Smooth muscle cell (in vitro differentiated cells): ENCODE data around the gene LKAAEAR1. TPM values are rescaled to one million over a fixed set of nuclear protein-coding genes. Genes with fewer than 3 reads are reported as not detected.
A peak's percentile ranks its signal among the peaks of the same experiment; 100 is the strongest.

Experiments used
- DNase-seq: peaks from one replicate; lab custom pipeline; 2025; ENCODE audit not compliant: unreplicated experiment; lab: John Stamatoyannopoulos, UW
- H2AFZ ChIP-seq: fragments of 200-600 bp; sonication (generic); 2 replicates; pipeline ENCODE4 v1.6.0; 2016; ENCODE audit warnings: antibody characterized with exemption, low read depth, mild to moderate bottlenecking
- H3F3A ChIP-seq: fragments of 200-600 bp; sonication (generic); 2 replicates; pipeline ENCODE4 v1.6.0; 2017; ENCODE audit warnings: antibody characterized with exemption, low read depth
- H3K27ac ChIP-seq: fragments of 200-600 bp; sonication (generic); 2 replicates; pipeline ENCODE4 v1.5.1; 2016; ENCODE audit warnings: low read depth, mild to moderate bottlenecking
- H3K27me3 ChIP-seq: fragments of 200-600 bp; sonication (generic); 2 replicates; pipeline ENCODE4 v1.6.1; 2016; ENCODE audit warnings: low read depth, mild to moderate bottlenecking
- H3K36me3 ChIP-seq: fragments of 200-600 bp; sonication (generic); 2 replicates; pipeline ENCODE4 v1.5.1; 2016; ENCODE audit warnings: low read depth
- H3K4me1 ChIP-seq: fragments of 200-600 bp; sonication (generic); 2 replicates; pipeline ENCODE4 v1.5.1; 2016; ENCODE audit warnings: low read depth
- H3K4me2 ChIP-seq: fragments of 200-600 bp; sonication (generic); 2 replicates; pipeline ENCODE4 v1.6.0; 2016; ENCODE audit warnings: mild to moderate bottlenecking
- H3K4me3 ChIP-seq: fragments of 200-600 bp; sonication (generic); 2 replicates; pipeline ENCODE4 v1.5.1; 2016; ENCODE audit warnings: mild to moderate bottlenecking
- H3K79me2 ChIP-seq: fragments of 200-600 bp; sonication (generic); 2 replicates; pipeline ENCODE4 v1.6.0; 2016; ENCODE audit warnings: low read depth, mild to moderate bottlenecking
- H3K9ac ChIP-seq: fragments of 200-600 bp; sonication (generic); 2 replicates; pipeline ENCODE4 v1.6.0; 2016; ENCODE audit warnings: low read depth
- H3K9me3 ChIP-seq: fragments of 200-600 bp; sonication (generic); replicated peaks from 2 replicates; pipeline ENCODE4 v1.5.1; 2016; ENCODE audit warnings: low read depth
- H4K20me1 ChIP-seq: fragments of 200-600 bp; sonication (generic); 2 replicates; pipeline ENCODE4 v1.6.0; 2016; ENCODE audit warnings: low read depth
- CTCF ChIP-seq: fragments of 200-600 bp; sonication (generic); IDR thresholded peaks from 2 replicates; pipeline ENCODE4 v1.5.1; 2017; ENCODE audit warnings: borderline replicate concordance, mild to moderate bottlenecking, antibody characterized with exemption; ENCODE audit not compliant: insufficient read depth, poor library complexity, severe bottlenecking
- WGBS: methylation state at CpG from one replicate; pipeline ENCODE4 v1.1.7; 2016; ENCODE audit warnings: low lambda C conversion rate; 5-methylcytosine and 5-hydroxymethylcytosine counted together
- polyA plus RNA-seq: library from polyadenylated mRNA; unstranded; fragments of >200 nt; fragmentation: Nextera tagmentation; extraction: Ambion mirVana; gene quantifications from 2 replicates; pipeline ENCODE4 v1.2.1, GENCODE V29; 2016
- total RNA-seq: library from RNA; depleted of rRNA; stranded (reverse); fragments of >200 nt; gene quantifications from 2 replicates; pipeline ENCODE4 v1.2.3, GENCODE V29; 2014

Gene LKAAEAR1
- total and polyA plus RNA-seq, 2 experiments from 2014 or later, result 0.79 TPM; not detected in 1

GRCh38 chr20:64039293-64040160 lies 44.7 kb downstream of the LKAAEAR1 start:
- WGBS, result 24% methylated on average over 16 of the region's 17 CpGs
- peak overlapping the region; percentile 95 for H3K4me2 ChIP-seq
- H2AFZ ChIP-seq, result no peak overlapping the region

GRCh38 chr20:64038565-64039292 lies 45.5 kb downstream of the LKAAEAR1 start:
- H3K9ac ChIP-seq, result no peak overlapping the region
- H4K20me1 ChIP-seq, result no peaks in the 10 kb centered on the region
- DNase-seq, result peak; percentile 34
- WGBS, result 1% methylated on average over 60 of the region's 91 CpGs
- H3K36me3 ChIP-seq, result no peaks in the 10 kb centered on the region
- H3K4me3 ChIP-seq, result peak overlapping the region; percentile 67
- no peak overlapping the region for H2AFZ ChIP-seq
- no peaks in the 10 kb centered on the region for H3K9me3 ChIP-seq
- TF ChIP-seq CTCF, result peak; percentile 56
- no peak overlapping the region for H3K27ac ChIP-seq
- peaks cover 41% of the 10 kb centered on the region for H3K27me3 ChIP-seq
- peak overlapping the region; percentile 95 for H3K4me2 ChIP-seq
- peaks cover 10% of the 10 kb centered on the region for H3K4me1 ChIP-seq
- H3K79me2 ChIP-seq, result no peaks in the 10 kb centered on the region
- H3F3A ChIP-seq, result peaks cover 4% of the 10 kb centered on the region

More at GRCh38 chr20:64039293-64040160, 44.7 kb downstream of the LKAAEAR1 start:
- H3K9me3 ChIP-seq, result no peaks in the 10 kb centered on the region
- no peak overlapping the region for H3K27ac ChIP-seq
- H3K9ac ChIP-seq, result no peak overlapping the region
- peaks cover 10% of the 10 kb centered on the region for H3K4me1 ChIP-seq
- no peaks in the 10 kb centered on the region for H3K36me3 ChIP-seq
- H3K27me3 ChIP-seq, result peaks cover 41% of the 10 kb centered on the region
- peak overlapping the region; percentile 67 for H3K4me3 ChIP-seq
- TF ChIP-seq CTCF, result no peak
- H3K79me2 ChIP-seq, result no peaks in the 10 kb centered on the region
- peaks cover 6% of the 10 kb centered on the region for H3F3A ChIP-seq
- H4K20me1 ChIP-seq, result no peaks in the 10 kb centered on the region
- no peak for DNase-seq

- H3K4me2 ChIP-seq, result peak overlapping the region; percentile 95
- TF ChIP-seq CTCF, result no peak
Measured at GRCh38 chr20:64038224-64038564, 46.0 kb downstream of the LKAAEAR1 start.

More at GRCh38 chr20:64038224-64038564, 46.0 kb downstream of the LKAAEAR1 start:
- H4K20me1 ChIP-seq, result no peaks in the 10 kb centered on the region
- DNase-seq, result no peak
- peaks cover 10% of the 10 kb centered on the region for H3K4me1 ChIP-seq
- WGBS, result 3% methylated on average over 15 of the region's 30 CpGs
- H3K27ac ChIP-seq, result no peak overlapping the region
- H3K27me3 ChIP-seq, result peaks cover 41% of the 10 kb centered on the region
- no peaks in the 10 kb centered on the region for H3K9me3 ChIP-seq
- no peaks in the 10 kb centered on the region for H3F3A ChIP-seq
- H3K4me3 ChIP-seq, result peak overlapping the region; percentile 67
- no peaks in the 10 kb centered on the region for H3K79me2 ChIP-seq
- H3K36me3 ChIP-seq, result no peaks in the 10 kb centered on the region
- no peak overlapping the region for H2AFZ ChIP-seq
- H3K9ac ChIP-seq, result no peak overlapping the region
